OCI-M2 (cell line): ENCODE measurements around the gene EML1.
"Not testable (repeated sequence)": the region's sequence is repeated elsewhere in the genome, so short reads cannot be mapped to it uniquely, and the experiment has no call there.

ENCODE experiments used
- DNase-seq: peaks from one replicate; lab custom pipeline; 2025; ENCODE audit not compliant: unreplicated experiment; lab: John Stamatoyannopoulos, UW

Gene EML1

DNA sequence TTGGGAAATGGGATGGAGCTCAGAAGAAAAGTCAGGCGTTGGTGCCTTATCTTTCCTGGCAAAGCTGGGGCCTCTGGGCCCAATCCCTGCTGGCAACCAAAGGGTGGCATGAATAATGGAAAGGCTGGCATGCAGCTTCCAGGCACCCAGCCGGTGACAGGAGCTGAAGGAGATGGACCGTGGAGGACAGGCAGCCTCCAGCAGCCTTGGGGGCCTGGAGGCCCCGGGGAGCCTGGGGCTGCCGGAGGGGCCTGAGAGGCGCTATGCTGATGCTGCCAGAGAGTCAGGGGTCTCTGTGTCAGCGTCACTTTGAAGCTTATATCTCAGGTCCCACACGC, 38.2 kb upstream of the EML1 start:
- DNase-seq, result no peak

GRCh38 chr14:99755629-99756603, 37.3 kb upstream of the EML1 start:
- no peak for DNase-seq

DNA sequence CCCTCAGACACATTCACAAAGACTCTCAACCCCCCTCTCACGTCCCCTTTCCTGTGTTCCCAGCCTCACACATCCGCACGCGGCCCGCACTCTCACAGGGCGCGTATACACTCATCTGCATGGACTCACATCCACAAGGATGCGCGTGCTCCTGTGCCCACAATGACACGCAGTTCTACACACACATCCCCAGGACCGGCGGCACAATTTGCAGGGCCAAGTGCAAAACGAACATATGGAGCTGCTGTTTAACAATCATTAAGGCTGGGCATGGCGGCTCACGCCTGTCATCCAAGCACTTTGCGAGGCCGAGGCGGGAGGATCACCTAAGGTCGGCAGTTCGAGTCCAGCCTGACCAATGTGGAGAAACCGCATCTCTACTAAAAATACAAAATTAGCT, 36.4 kb upstream of the EML1 start:
- DNase-seq, result no peak

- no peak for DNase-seq
These were observed 35.7 kb upstream of the EML1 start for GRCh38 chr14:99757331-99758070.

DNA sequence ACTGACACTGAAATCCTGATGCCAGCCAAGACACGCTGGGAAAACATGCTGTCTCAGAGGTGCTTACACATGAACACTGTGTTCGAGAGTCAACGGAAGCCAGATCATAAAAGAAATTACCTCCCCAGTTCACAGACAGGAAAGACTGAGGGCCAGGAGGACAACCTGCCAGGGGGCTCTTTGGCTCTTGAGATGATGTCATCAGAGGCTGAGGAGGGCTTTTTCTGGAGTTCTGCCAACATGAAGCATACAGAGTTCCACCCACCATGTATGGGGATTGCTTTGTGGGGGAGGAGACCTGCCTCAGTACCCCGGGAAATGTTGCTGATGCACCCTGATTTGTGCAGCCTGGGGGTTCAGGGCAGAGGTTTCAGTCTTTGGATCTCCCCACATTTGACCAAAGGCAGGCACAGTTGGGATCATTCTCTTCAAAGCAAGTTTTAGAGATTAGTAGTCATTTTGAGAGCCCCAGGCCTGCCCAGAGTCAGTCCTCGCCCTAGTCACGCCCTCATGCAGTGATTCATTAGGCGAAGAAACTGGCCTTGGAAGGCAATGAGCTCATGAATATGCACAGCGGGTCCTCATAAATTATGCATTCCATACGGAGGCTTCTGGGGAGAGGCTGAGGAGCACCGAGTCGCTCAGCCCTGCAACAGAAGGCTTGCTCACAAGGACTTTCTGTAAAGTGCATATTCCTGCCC, 34.9 kb upstream of the EML1 start:
- DNase-seq, result no peak

GRCh38 chr14:99758872-99759545, 34.2 kb upstream of the EML1 start:
- DNase-seq, result no peak

- no peak for DNase-seq
These were observed 33.7 kb upstream of the EML1 start for GRCh38 chr14:99759546-99759925.

DNA sequence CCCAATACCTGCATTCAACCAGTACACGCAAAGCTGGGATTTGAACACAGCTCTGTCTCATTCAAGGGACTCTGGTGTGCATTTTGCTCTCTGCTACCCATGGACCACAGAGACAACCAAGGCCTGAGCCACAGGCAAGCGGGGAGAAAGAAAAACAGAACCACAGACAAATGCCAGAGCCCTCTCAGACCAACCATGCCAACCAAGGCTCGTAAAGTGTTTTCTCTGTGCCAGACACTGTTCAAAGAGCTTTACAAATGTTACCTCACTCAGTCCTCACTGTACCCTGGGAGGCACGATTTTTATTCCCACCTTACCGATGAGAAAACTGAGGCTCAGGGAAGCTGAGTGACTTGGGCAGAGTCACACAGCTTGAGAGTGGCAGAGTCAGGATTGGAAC, 32.4 kb upstream of the EML1 start:
- DNase-seq, result no peak

- DNase-seq, result not testable (repeated sequence)
These were observed 30.3 kb upstream of the EML1 start for GRCh38 chr14:99762911-99763310.

GRCh38 chr14:99763527-99764221, 29.5 kb upstream of the EML1 start:
- no peak for DNase-seq

DNA sequence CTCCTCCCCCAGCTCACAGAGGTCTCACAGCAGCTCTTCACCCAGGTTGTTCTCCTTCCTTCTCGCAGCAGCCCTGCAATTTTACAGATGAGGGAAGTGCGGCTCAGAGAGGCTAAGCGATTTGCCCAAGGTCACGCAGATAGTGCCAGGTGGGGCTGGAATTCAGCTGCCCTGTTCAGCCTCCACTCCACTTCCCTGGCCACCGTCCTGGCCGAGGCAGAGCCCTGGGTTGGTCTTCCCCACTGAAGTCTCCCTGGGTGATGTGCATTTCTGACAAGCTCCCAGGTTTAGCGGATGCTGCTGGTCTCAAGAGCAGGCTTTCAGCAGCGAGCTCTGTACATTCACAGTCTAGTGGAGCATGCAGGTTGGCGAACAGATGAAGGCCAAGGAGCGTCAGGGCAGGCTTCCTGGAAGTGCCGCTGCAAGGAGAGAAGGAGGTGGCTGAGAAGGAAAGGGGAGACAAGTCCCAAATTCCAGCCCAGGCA, 28.9 kb upstream of the EML1 start:
- DNase-seq, result no peak

DNA sequence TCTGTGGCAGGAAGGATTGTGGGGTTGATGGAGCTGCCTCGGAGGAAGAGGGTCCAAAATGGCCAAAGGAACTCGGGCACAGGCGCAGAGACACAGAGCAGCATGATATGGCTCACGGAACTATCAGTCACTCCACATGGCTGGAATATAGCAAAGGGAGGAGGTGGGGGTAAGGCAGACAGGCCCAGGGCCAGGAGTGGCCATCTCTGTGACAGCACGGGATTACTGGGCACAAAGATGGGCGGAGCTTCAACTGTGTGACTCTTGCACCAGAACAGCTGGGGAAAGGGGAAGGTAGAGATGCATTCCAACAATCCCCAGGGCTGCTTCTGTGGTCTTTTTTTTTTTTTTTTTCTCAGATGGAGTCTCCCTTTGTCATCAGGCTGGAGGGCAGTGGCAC, 24.8 kb upstream of the EML1 start:
- DNase-seq, result no peak

- DNase-seq, result no peak
These were observed 24.1 kb upstream of the EML1 start for GRCh38 chr14:99769123-99769522.

DNA sequence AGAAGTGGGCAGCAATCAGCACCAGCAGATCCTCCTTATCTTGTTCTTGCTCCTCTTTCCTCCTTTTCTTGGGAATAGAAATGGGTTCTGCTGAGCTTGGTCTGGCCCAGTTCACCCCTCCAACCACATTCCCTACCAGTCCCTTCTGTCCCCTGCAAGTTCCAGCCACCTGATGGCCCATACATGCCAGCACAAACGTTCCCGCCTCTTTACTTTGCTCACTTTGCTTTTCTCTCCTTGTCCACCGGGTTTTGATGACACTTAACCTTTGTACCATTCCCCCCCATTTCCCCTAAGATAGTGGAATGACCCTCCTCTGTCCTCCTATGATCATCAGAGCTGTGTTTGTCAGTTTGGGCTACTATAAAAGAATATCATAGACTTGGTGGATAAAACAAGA, 23.4 kb upstream of the EML1 start:
- DNase-seq, result no peak

- DNase-seq, result no peak
These were observed 20.6 kb upstream of the EML1 start for GRCh38 chr14:99772371-99773283.

GRCh38 chr14:99773521-99774497, 19.4 kb upstream of the EML1 start:
- DNase-seq, result no peak

DNA sequence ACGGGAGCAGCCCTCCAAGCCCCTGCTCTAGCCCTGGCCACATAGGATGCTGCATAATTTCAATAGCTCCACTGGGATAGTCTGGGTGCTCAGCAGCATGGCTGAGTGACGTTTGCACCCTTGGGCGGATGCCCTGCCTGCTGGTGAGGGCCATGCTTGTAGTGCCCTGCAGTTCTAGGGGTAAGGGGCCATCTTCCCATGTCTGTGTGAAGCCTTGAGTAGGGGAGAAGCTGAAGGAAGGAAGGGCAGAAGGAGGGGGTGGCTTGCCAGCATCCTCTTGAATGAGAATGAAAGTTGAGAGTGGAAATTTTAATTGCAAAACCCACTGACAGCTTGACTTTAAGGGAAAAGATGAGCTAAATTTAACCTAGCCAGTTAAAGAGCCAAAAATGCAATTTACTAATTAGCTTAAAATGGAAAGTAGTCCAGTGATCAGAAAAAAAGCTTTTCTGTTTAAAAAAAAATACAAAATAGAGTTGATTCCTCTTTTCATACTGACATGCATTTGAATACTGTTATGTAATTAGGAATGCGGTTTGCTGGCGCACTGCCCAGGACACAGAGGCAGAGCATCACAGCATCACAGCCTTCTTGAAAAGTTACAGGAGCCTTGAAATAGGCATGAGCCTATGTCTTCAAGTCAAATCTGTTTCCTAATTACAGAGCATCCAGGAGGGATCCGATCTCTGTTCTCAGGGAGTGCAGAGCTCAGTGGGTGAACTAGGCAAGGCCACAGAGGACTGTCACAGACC, 18.5 kb upstream of the EML1 start:
- DNase-seq, result no peak

DNA sequence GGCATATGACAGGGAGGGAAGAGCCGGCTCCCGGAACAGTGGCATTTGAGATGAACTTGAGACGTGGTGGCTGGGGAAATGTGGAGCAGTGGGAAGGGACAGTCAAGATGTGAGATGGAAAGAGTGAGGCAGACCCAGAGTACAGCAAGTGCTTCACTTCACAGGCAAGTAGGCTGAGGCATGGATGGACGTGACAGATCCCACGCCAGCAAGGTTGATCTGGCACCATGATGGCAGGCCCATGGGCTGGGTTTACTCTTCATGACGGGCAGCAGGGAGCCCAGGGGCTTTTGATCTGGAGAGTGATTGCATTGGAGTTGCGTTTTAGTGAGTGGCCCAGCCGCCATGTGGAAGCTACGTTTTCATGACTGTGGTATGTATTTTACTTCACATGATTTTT, 17.9 kb upstream of the EML1 start:
- DNase-seq, result no peak
